HG02852 (cell line): ENCODE data around the gene MPRIP.

ENCODE experiments used
- ATAC-seq: cut with Tn5 transposase; IDR thresholded peaks from one replicate; pipeline ENCODE4 v1.9.1; 2021; ENCODE audit warnings: mild to moderate bottlenecking, moderate library complexity; ENCODE audit not compliant: unreplicated experiment

The MPRIP gene

GRCh38 chr17:17066021-17066420, 23.8 kb downstream of the MPRIP start:
- ATAC-seq = no peak

DNA sequence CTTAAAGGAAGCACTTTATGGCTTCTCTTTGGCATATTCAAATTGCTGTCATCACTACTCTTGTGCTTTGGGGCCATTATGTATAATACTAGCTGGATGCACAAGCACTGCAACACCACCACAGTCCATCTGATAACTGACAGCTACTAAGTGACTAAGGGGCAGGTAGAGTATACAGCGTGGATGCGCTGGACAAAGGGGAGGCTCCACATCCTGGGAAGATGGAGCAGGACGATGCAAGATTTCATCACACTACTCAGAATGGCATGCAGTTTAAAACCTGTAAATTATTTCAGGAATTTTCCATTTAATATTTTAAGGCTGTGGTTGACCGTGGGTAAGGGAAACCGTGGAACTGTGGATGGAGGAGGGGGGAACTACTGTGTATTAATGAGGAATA, 25.0 kb downstream of the MPRIP start:
- no peak for ATAC-seq

GRCh38 chr17:17069849-17070248, 27.6 kb downstream of the MPRIP start:
- no peak for ATAC-seq

- ATAC-seq = no peak
Observed at GRCh38 chr17:17070931-17071330, 28.7 kb downstream of the MPRIP start.

DNA sequence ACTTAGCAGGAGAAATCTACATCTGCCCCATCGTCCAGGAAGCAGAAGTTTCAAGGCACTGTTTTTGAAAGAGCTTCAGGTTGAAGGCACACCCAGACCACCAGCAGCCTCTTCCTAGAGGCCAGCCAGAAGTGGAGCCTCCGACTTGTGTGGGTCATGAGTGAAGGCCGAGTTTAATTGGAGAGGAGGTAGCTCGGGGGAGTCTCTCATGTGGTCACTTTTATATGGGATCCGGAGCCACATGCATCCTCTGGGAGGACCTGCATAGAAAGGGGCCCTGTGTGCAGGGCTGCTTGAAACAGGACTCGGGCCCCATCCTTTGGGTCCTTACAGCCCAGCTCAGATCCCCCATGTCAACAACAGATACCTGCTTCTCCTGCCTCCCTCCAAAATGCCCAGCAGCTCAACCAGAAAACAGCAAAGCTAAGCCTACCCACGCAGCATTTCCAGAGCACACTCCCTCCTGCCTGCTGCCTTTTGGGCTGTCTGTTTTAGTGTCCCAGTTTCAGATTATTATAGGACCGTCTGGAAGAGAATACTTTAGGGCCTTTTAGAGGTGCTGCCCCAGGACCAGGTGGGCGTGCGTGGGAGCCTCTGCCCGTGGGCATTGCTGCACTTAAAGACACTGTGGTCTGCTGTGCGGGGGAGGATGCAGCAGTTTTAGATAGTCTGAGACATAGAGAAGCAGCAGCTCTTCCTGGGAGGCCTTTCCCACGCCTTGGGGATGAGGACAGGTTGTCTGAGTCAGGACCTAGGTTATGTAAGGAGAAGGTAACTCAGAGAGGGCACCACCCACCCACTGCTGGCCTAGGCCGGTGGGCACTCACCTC, 29.5 kb downstream of the MPRIP start:
- ATAC-seq = no peak

DNA sequence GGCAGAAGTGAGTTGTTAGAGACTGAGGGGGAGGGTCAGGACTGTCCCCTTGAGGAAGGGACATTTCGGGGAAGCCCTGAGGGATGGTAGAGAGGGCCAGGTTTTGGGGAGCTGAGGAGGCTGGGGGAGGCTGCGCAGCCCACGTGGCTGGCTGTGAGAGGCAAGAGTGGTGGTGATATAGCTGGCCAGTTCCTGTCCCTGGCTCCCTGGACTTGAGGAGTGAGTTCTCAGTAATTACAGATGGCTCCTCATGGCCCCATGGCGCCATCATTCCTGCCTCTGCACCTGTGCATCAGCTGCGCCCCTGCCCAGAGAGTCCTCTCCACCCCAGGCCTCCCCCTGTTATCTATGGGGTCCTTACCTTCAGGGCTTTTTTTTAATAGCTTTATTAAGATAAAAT, 30.3 kb downstream of the MPRIP start:
- no peak for ATAC-seq

- ATAC-seq = no peak
Observed at GRCh38 chr17:17073030-17073564, 30.8 kb downstream of the MPRIP start.

- no peak for ATAC-seq
Observed at GRCh38 chr17:17073581-17074403, 31.5 kb downstream of the MPRIP start.

DNA sequence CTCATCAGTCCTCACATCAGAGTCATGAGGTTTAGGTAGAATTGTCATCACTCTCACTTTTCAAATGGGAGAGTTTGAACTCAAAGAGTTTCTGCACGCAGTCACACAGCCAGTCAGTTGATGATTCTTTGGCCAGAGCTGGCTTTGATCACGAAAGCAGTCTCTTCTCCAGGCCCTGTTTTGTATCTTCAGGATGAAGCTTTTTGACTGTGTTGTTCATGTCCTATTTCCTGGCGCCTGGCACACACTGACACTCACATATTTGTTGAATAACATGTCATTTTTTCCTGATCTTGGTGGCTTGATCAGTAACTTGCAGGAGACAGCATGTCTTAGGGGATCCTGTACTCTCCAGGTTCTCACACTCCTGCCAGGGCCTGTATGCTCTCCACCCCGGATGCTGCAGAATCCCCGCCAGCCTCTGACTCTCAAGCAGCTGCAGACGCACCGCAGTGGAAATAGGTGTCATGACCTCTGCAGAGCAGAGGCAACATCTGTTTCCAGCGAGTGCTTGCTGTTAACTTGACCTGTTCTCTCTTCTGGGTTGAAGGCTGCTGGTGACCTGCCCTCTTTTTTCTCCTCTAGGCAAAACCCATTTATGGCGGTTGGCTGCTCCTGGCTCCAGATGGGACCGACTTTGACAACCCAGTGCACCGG, 33.0 kb downstream of the MPRIP start:
- ATAC-seq = no peak

DNA sequence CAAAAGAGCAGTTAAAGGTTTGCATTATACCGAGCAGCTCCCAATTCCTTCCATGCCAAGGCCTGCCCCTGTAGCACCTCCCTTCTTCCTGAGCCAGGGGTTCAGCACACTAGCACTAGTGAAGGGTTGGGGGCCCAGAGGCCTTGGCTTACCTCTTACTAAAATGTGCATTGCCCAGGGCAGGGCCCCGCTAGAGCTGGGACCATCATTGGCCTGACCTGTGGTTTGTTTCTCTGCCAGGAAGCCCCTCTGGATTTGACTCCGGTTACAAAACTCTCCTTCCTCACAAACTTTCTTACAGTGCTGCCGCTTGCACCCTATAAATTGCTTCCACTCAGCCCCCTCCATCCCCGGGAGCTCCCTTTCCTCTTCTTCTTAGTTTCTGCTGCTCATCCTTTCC, 33.8 kb downstream of the MPRIP start:
- ATAC-seq = no peak

- ATAC-seq = no peak
Observed at GRCh38 chr17:17077101-17077500, 34.8 kb downstream of the MPRIP start.

DNA sequence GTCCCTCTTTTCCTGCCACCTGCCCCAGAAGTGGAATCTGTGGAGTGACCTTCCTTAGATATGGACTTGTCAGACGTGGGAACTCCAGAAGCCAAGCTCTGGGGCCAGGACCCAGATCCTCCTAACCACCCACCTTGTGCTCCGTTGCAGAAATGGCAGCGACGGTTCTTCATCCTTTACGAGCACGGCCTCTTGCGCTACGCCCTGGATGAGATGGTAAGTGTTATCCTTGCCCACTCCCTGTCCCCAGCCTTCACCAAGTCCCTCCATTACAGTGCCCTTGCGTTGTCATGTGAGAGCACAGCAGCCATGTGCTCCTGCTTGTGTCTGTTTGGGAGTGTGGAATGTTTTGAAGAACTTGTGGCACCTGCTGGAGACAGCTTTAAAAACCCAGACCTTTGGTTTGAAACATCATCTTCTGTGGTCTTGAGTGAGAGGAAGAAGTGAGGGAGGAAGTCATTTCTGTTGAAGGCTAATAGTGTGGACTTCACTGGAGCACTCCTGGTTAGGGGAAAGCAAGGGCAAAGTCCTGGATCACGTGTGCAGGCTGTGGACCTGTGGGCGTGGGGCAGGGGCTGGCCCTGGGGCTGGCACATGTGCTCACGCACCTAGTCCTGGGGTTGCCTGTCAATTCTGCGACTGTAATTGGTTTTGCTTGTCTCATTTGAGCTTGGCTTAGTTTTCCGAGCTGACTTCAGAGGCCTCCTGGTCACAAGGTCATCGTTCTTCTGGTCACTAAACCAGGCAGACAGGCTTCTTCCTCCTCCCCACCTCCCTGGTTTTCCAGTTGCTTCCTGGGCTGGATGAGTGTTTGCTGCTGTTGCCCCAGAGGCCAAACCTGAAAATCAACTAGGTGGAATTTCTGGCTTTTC, 35.8 kb downstream of the MPRIP start:
- no peak for ATAC-seq

DNA sequence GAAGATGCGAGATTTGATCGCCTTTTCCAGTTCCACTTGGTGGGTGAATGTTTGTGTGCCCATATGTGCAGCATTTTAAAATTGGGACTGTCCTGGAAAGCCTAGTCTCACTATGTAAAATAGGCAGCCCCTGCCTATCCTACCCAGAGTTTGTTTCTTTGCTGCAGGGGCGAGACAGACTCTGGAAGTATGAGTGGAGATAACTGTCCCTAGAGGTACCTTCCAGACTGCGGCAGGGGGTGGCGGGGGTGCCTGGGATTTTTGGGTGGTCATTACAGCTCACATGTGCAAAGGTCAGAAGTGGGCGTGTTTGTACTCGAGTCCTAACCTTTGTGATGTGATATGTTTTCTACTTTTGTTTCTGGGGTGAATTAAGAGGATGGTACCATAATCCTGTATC, 36.6 kb downstream of the MPRIP start:
- no peak for ATAC-seq

GRCh38 chr17:17079336-17079735, 37.1 kb downstream of the MPRIP start:
- ATAC-seq = no peak

GRCh38 chr17:17079761-17080160, 37.5 kb downstream of the MPRIP start:
- no peak for ATAC-seq

- no peak for ATAC-seq
Observed at GRCh38 chr17:17080181-17080631, 37.9 kb downstream of the MPRIP start.

DNA sequence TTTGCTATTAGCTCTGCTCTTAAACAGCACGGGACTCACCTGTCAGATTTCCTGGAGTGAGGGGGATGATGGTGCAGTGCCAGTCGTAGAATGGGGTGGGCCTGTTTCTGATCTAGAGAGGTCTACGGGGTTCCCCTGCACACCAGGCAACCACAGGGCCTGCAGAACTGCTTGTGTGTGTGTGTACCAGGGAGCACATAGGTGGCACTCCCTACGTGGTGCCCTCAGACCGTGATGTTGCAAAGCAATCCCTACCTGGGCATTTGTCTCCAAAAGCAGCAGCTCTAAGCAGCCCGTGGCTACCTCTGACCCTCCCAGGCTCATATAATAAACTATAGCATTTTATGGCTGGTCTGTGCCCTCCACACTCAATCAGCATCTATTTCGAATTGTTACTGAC, 38.5 kb downstream of the MPRIP start:
- no peak for ATAC-seq

GRCh38 chr17:17081304-17081940, 39.2 kb downstream of the MPRIP start:
- ATAC-seq = no peak

GRCh38 chr17:17082878-17083277, 40.6 kb downstream of the MPRIP start:
- ATAC-seq = no peak

DNA sequence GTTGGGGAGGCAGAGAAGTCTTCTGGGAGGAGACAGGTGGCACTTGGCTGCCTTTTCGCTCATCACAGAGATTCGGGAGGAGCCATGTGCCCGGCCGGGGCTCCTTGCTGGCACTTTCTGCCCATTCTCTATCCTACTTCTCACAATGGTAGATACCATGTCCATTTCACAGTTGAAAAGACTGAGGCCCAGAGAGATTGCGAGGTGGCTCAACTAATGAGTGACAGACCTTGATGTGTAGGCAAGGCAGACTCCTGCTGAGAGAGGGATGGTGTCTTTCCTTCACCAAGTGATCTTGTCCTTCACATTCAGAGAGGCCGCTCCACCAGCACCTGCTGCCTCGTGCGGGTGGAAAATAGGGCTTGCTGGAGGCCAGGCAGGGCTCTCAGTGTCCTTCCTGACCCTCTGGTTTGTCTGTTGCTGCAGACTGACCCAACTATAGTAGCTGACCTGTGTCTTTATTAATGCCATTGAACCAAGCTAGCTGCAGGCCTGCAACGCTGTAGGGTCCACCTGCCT, 42.1 kb downstream of the MPRIP start:
- no peak for ATAC-seq
